Measurements from ENCODE around the gene MAP3K13.

MAP3K13 gene

GRCh38 chr3:185507883-185508282 is 144.9 kb downstream of the MAP3K13 start:
- DNase-seq (ENCODE audit: low read depth, low spot score), result no peak

GRCh38 chr3:185508335-185508991 is 145.5 kb downstream of the MAP3K13 start:
- DNase-seq (ENCODE audit: low read depth, low spot score), result no peak

- no peak for DNase-seq (ENCODE audit: low read depth, low spot score)
Measured at GRCh38 chr3:185511711-185512110, 148.8 kb downstream of the MAP3K13 start.

- DNase-seq (ENCODE audit: low read depth, low spot score), result no peak
Measured at GRCh38 chr3:185517387-185518130, 154.6 kb downstream of the MAP3K13 start.

GRCh38 chr3:185519021-185519420 is 156.1 kb downstream of the MAP3K13 start:
- DNase-seq (ENCODE audit: low read depth, low spot score), result no peak

- DNase-seq (ENCODE audit: low read depth, low spot score), result no peak
Measured at GRCh38 chr3:185521349-185522138, 158.6 kb downstream of the MAP3K13 start.

GRCh38 chr3:185526349-185526951 is 163.5 kb downstream of the MAP3K13 start:
- no peak for DNase-seq (ENCODE audit: low read depth, low spot score)

- no peak for DNase-seq (ENCODE audit: low read depth, low spot score)
Measured at GRCh38 chr3:185527364-185527763, 164.4 kb downstream of the MAP3K13 start.

- no peak for DNase-seq (ENCODE audit: low read depth, low spot score)
Measured at GRCh38 chr3:185528532-185528931, 165.6 kb downstream of the MAP3K13 start.

GRCh38 chr3:185530856-185531255 is 167.9 kb downstream of the MAP3K13 start:
- DNase-seq (ENCODE audit: low read depth, low spot score), result no peak

- DNase-seq (ENCODE audit: low read depth, low spot score), result no peak
Measured at GRCh38 chr3:185532901-185533300, 170.0 kb downstream of the MAP3K13 start.

- no peak for DNase-seq (ENCODE audit: low read depth, low spot score)
Measured at GRCh38 chr3:185534511-185534910, 171.6 kb downstream of the MAP3K13 start.

- peak; percentile 3 for DNase-seq (ENCODE audit: low read depth, low spot score)
Measured at GRCh38 chr3:185537369-185537970, 174.5 kb downstream of the MAP3K13 start.
